ENCODE data around the gene KIAA1614. TPM values are rescaled to one million over a fixed set of nuclear protein-coding genes. Genes with fewer than 3 reads are reported as not detected.

The KIAA1614 gene
- polyA plus RNA-seq, 1 of the 3 experiments (the other 2 are of a cell fraction): 1.1 TPM

DNA sequence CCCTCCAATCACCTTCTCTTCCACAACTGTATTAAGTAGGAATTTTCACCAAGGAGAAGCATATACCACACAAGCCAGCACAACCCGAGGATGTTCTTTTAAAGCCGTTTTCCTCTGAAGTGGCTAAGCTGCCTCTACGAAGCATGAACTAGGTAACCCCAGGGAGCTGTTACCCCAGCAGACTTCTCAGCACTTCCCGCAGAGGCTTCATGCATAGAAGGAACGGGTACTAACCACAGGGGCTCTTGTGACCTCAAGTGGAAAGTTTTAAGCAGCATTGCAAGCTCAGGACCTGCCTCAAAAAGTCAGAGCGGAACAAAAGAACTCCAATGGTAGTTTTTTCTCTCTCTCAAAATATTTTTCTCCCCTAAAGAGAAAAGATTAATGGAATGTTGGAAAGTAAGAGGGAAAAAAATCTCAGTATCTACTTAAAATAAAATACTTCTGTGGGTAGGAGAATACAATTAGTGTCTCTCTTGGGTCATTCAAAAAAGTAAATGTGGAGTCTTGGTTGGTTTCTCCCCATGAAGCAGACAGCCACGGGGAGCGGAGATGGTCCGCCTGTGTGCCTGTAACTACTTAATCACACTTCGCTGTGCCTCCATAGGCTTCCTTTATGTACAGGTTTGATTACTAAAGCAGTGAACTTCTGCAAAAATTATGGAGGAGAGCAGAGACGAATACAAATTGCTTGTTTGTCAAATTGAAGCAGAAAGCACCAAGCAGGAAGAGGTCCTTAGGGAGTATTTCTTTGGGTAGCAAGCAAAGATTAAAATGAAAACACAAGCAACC, 69.1 kb downstream of the KIAA1614 start (continued):
- no peak for TF ChIP-seq USF1 (IDR thresholded peaks at IDR 0.05; ENCODE audit: borderline replicate concordance, low read depth)
- TF ChIP-seq YY1 (IDR thresholded peaks at IDR 0.05; ENCODE audit: low read depth): no peak

DNA sequence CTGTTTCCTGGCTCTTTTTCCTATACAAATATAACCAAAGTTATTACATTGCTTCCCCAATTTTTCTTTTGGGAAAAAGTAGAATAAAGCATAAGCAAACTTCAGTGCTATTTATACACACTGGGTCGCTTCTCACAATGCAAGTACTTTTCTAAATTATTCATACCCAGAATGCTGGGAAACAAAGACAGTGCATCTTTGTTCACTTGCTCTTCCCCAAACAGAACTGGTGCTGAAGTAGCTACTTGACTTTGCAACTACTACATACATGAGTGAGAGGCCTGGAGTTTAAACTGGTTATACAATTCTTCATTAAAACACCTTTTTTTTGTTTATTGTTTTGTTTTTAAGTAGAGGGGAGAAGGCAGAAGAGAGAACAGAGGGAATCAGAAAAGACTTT, 69.7 kb downstream of the KIAA1614 start:
- WGBS (ENCODE audit: low lambda C conversion rate): 100% methylated on average over 1 of the region's 1 CpG
- CTCF ChIA-PET: interaction anchor here (0.7 kb wide), 1 partner anchor 183 kb away, joined by 3 read pairs; no protein-coding TSS in a partner anchor
- no peaks in the 10 kb centered on the region for H4K20me1 ChIP-seq (ENCODE audit: insufficient read depth)

More for the DNA sequence above, 69.7 kb downstream of the KIAA1614 start:
- Histone ChIP-seq H3K9me3 (no peaks in the 10 kb centered on the region), H3K27ac (ENCODE audit: low read depth in 2 of 2, low read length in 1 of 2) (no peak overlapping the region), H3F3A (replicated peaks; ENCODE audit: insufficient read depth) (peaks cover 3% of the 10 kb centered on the region), H3K9me2 (no peaks in the 10 kb centered on the region), H3K4me3 (ENCODE audit: low read depth in 2 of 2, low read length in 1 of 2) (no peak overlapping the region), H3K4me2 (no peak overlapping the region), H3K36me3 (replicated peaks in 1 of 2; ENCODE audit: control insufficient read depth in 1 of 2, insufficient read depth in 2 of 2, low read length in 1 of 2) (peaks cover 58 to 74% of the 10 kb centered on the region in 2 experiments), H3K9ac (no peak overlapping the region), H3K79me2 (ENCODE audit: insufficient read depth) (no peaks in the 10 kb centered on the region; the same call in 1 of the 2 replicates), H3K4me1 (ENCODE audit: control insufficient read depth in 1 of 2, insufficient read depth in 2 of 2, low read depth in 1 of 2, low read length in 1 of 2) (no peaks in the 10 kb centered on the region; a peak in 1 of 4 replicates), H3K27me3 (ENCODE audit: insufficient read depth) (no peaks in the 10 kb centered on the region), H2AFZ (ENCODE audit: low read depth) (no peak overlapping the region)
- no peak for DNase-seq
- TF ChIP-seq NFIC (IDR thresholded peaks at IDR 0.05; ENCODE audit: borderline replicate concordance) (no peak), TAF1 (IDR thresholded peaks at IDR 0.05; ENCODE audit: borderline replicate concordance, low read depth, low read length) (no peak), MXI1 (IDR thresholded peaks at IDR 0.05; ENCODE audit: low read depth, low read length) (no peak), RCOR1 (IDR thresholded peaks at IDR 0.05; ENCODE audit: low read length) (no peak), EP300 (IDR thresholded peaks at IDR 0.05; ENCODE audit: borderline replicate concordance in 1 of 2, low read depth in 1 of 2, low read length in 1 of 2) (no peak), POLR2AphosphoS5 (IDR thresholded peaks at IDR 0.05; ENCODE audit: low read depth, low read length) (no peak), MEF2A (IDR thresholded peaks at IDR 0.05; ENCODE audit: borderline replicate concordance, low read depth) (no peak), CTCF (IDR thresholded peaks at IDR 0.05) (no peak), EZH2phosphoT487 (IDR thresholded peaks at IDR 0.05; ENCODE audit: borderline replicate concordance, low read depth) (no peak), FOSL2 (IDR thresholded peaks at IDR 0.05; ENCODE audit: borderline replicate concordance, low read depth) (no peak), PBX3 (IDR thresholded peaks at IDR 0.05) (no peak), FOXJ3 (CRISPR knock-in tag; IDR thresholded peaks at IDR 0.05) (no peak), NRF1 (IDR thresholded peaks at IDR 0.05; ENCODE audit: low read depth, low read length) (no peak)
- TF ChIP-seq, protein P1, sequence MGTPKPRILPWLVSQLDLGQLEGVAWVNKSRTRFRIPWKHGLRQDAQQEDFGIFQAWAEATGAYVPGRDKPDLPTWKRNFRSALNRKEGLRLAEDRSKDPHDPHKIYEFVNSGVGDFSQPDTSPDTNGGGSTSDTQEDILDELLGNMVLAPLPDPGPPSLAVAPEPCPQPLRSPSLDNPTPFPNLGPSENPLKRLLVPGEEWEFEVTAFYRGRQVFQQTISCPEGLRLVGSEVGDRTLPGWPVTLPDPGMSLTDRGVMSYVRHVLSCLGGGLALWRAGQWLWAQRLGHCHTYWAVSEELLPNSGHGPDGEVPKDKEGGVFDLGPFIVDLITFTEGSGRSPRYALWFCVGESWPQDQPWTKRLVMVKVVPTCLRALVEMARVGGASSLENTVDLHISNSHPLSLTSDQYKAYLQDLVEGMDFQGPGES (IDR thresholded peaks at IDR 0.05; ENCODE audit: low read depth, low read length): no peak
- TF ChIP-seq, protein P2, sequence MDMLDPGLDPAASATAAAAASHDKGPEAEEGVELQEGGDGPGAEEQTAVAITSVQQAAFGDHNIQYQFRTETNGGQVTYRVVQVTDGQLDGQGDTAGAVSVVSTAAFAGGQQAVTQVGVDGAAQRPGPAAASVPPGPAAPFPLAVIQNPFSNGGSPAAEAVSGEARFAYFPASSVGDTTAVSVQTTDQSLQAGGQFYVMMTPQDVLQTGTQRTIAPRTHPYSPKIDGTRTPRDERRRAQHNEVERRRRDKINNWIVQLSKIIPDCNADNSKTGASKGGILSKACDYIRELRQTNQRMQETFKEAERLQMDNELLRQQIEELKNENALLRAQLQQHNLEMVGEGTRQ (IDR thresholded peaks at IDR 0.05; ENCODE audit: borderline replicate concordance, low read depth, low read length): no peak
- POLR2A ChIA-PET: no interaction called here
